Measurements from ENCODE around the gene SYCE1L.

Gene SYCE1L

GRCh38 chr16:77195411-77195810 is 3.8 kb upstream of the SYCE1L start:
- DNase-seq (ENCODE audit: extremely low read depth in 1 of 2, low read depth in 1 of 2), result no peak

- no peak for DNase-seq (ENCODE audit: extremely low read depth in 1 of 2, low read depth in 1 of 2)
These were observed 1.5 kb upstream of the SYCE1L start for GRCh38 chr16:77197747-77198146.

- DNase-seq (ENCODE audit: extremely low read depth in 1 of 2, low read depth in 1 of 2), result no peak
These were observed 7.3 kb downstream of the SYCE1L start for GRCh38 chr16:77206533-77206932.

GRCh38 chr16:77207030-77207429 is 7.8 kb downstream of the SYCE1L start:
- no peak for DNase-seq (ENCODE audit: extremely low read depth in 1 of 2, low read depth in 1 of 2)

GRCh38 chr16:77208382-77208781 is 9.2 kb downstream of the SYCE1L start:
- no peak for DNase-seq (ENCODE audit: extremely low read depth in 1 of 2, low read depth in 1 of 2)

GRCh38 chr16:77211880-77212740 is 12.9 kb downstream of the SYCE1L start:
- DNase-seq (ENCODE audit: extremely low read depth in 1 of 2, low read depth in 1 of 2), result peak; percentile 27 to 66

GRCh38 chr16:77212741-77213541 is 13.7 kb downstream of the SYCE1L start:
- peak; percentile 17 to 64 for DNase-seq (ENCODE audit: extremely low read depth in 1 of 2, low read depth in 1 of 2)

GRCh38 chr16:77213542-77214106 is 14.4 kb downstream of the SYCE1L start:
- DNase-seq (ENCODE audit: extremely low read depth in 1 of 2, low read depth in 1 of 2), result no peak

- DNase-seq (ENCODE audit: extremely low read depth in 1 of 2, low read depth in 1 of 2), result no peak
These were observed 15.4 kb downstream of the SYCE1L start for GRCh38 chr16:77214411-77215138.

GRCh38 chr16:77219437-77219836 is 20.2 kb downstream of the SYCE1L start:
- DNase-seq (ENCODE audit: extremely low read depth in 1 of 2, low read depth in 1 of 2), result no peak

- no peak for DNase-seq (ENCODE audit: extremely low read depth in 1 of 2, low read depth in 1 of 2)
These were observed 21.2 kb downstream of the SYCE1L start for GRCh38 chr16:77220427-77220826.

- no peak for DNase-seq (ENCODE audit: extremely low read depth in 1 of 2, low read depth in 1 of 2)
These were observed 22.3 kb downstream of the SYCE1L start for GRCh38 chr16:77221482-77221881.

GRCh38 chr16:77223184-77223583 is 24.0 kb downstream of the SYCE1L start:
- DNase-seq (ENCODE audit: extremely low read depth in 1 of 2, low read depth in 1 of 2), result no peak

- DNase-seq (ENCODE audit: extremely low read depth in 1 of 2, low read depth in 1 of 2), result no peak
These were observed 26.0 kb downstream of the SYCE1L start for GRCh38 chr16:77225182-77225581.

GRCh38 chr16:77227745-77228144 is 28.5 kb downstream of the SYCE1L start:
- DNase-seq (ENCODE audit: extremely low read depth in 1 of 2, low read depth in 1 of 2), result no peak

- no peak for DNase-seq (ENCODE audit: extremely low read depth in 1 of 2, low read depth in 1 of 2)
These were observed 31.8 kb downstream of the SYCE1L start for GRCh38 chr16:77231047-77231446.

GRCh38 chr16:77233799-77234519 is 34.8 kb downstream of the SYCE1L start:
- no peak for DNase-seq (ENCODE audit: extremely low read depth in 1 of 2, low read depth in 1 of 2)

- DNase-seq (ENCODE audit: extremely low read depth in 1 of 2, low read depth in 1 of 2), result no peak
These were observed 35.4 kb downstream of the SYCE1L start for GRCh38 chr16:77234611-77235010.

- peak; percentile 70 to 77 for DNase-seq (ENCODE audit: extremely low read depth in 1 of 2, low read depth in 1 of 2)
These were observed 36.9 kb downstream of the SYCE1L start for GRCh38 chr16:77236063-77236511.

- DNase-seq (ENCODE audit: extremely low read depth in 1 of 2, low read depth in 1 of 2), result no peak
These were observed 39.4 kb downstream of the SYCE1L start for GRCh38 chr16:77238593-77238992.
